DMS79 (cell line): ENCODE data around the gene KIF16B.
"Not testable (repeated sequence)": the region's sequence is repeated elsewhere in the genome, so short reads cannot be mapped to it uniquely, and the experiment has no call there.

ENCODE experiments used
- DNase-seq: peaks from one replicate; lab custom pipeline; 2025; lab: John Stamatoyannopoulos, UW

Gene KIF16B

DNA sequence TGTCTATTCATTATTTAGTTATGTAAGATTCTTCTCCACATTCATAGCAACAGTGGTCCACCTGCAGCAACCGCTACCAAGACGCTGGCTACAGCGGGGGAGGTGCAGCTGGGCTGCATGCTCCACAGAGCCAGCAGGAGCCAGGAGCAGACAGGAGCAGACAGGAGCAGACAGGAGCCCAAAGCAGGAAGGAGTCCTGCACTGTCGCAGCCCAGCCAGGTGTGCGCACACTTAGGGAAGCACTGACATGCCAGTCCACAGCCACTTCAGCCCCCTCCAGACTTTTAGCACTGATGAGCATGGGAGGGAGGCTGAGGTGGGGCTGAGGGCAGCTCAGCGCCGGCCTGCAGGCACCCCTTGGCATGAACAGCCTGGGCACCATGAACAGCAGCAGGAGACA lies 19.6 kb downstream of the KIF16B start:
- no peak for DNase-seq

DNA sequence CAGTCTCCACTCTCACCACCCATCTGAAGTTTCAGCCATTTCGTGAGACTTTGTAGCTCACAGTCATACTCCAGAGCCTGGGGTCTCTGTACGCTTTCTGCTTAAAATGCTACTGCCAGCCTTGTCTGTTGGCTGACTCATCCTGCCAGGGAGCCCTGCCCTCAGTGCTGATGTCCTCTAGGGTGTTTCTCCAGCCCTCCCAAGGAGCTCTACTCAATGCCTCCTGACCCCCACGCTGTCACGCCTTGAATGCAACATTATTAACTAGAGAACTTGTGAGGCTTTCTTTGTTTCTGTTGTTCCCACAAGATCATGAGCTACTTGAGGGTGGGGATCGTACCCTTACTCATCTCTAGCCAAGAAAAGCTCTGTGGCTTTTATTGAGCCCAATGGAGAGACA lies 20.1 kb downstream of the KIF16B start:
- DNase-seq = no peak

DNA sequence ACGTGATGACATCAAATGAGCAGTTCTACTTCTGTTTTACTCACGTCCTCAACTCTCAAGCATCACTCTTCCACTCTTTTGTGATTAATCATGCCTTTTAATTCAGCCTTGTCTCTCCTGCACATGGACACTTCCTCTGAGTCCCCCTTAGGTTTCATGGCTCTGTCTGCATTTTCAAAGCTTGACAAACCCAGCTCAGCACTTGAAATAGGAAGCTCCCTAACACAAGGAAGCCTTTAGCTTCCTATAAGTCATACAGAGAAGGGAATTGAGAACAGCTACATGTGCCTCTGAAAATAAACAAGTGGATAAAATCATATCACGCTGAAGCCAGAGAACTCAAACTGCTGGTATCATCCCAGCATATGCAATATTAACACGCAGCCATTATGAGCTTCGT lies 21.2 kb downstream of the KIF16B start:
- no peak for DNase-seq

DNA sequence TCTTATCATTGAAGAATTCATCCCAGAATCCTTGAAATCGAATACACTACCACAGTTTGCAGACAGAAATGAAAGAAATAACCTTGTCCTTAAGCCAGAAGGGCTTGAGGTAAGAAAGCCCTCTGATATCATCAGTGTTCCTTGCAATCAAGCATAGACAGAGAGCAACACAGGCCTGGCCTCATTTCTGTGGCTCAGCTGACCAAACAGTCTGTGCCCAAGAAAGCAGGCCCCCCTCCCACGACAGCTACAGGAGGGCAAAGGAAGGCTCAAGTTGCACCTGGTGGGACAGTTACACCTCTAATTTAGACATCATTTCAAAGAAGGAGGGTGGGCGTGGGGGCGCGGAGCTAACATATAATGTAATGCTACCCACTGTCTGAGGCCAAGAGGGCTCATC lies 21.6 kb downstream of the KIF16B start:
- no peak for DNase-seq

DNA sequence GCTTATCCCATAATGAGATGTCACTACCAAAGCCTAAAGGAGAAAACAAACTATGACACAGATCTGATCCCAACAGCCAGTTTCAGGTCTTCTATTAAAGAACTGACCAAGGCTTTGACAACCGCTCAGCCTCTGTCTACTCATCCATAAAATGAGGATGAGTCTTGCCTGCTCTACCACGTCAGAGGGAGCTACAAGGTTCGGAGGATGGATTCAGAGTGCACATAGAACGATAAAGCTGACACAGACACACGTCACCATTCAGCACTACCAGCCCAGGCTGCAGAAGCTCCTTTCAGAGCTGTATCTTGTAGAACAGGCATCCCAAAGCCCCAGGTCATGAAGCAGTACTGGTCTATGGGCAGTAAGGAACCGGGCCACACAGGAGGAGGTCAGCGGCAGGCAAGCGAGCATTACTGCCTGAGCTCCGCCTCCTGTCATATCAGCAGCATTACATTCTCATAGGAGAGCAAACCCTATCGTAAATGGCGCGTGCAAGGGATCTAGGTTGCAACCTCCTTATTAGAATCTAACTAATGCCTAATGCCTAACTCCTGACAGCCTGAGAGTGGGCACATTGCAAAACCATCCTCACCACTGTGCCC lies 25.1 kb downstream of the KIF16B start:
- DNase-seq = no peak

DNA sequence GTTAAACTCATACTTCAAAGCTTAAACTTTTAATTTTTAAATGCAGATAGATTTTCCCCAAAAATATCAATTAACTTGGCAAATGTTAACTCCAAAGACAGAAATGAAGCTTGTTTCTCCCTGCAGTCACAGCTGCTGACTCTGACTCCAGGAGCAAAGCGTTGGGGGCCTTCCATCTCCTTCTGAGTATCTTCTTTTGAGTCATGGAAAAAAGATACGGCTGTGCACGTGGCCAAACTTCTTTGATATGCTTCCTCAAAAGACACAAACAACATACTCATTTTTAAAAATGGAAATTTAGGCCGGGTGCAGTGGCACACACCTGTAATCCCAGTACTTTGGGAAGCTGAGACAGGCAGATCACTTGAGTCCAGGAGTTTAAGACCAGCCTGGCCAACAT lies 28.3 kb downstream of the KIF16B start:
- no peak for DNase-seq

DNA sequence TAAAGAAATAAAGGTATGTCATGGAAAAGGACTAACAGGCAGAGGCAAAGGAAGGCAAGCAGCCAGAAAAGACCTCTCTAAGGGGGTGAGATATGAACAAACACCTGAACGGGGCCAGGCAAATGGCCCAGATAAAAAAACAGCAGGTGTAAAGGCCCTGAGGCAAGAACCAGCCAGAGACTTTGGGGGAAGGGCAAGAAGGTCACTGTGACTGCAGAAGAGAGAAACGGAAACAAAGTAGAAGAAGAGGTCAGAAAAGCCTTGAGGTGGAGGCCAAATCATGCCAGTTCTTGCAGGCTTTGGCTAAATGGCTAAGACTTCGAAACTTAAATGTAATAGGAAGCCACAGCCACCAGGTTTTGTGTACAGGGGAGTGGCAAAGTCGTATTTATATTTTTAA lies 30.8 kb downstream of the KIF16B start:
- no peak for DNase-seq

DNA sequence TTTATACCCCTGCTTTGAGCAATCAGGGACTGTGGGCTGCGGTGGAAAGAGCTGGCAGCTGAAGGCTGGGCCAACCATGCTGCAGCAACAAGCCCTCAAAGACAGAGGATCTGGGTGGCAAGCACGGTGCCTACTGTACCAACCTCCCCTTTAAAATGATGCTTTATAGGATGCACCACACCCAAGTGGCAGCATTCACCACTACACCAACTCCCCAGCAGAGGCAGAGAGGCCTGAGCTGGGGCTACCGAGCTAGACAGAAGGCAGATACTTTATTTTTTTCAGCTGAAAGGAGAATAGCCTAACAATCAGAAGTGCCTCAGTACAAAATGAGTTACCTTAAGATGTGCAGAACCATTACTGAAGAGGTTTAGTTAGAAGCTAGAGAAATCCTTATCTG lies 31.4 kb downstream of the KIF16B start:
- DNase-seq = no peak

DNA sequence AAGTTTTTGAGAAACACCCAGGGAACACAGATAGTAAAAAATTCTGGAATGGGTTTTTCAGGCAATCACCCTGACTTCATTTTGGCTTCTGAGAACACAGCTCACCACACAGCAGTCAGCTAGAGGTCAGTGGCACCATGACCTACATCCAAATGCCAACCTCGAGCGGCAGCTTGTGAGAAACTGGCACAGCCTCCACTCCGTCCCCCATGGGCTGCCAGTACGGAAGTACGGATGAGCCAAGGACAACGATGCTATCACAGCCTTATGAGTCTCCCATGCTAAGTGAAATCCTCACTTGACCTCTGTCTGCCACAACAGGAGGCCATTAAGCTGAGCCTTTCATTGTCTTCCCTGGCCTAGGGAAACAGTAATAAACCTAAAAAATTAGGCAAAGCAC lies 32.0 kb downstream of the KIF16B start:
- DNase-seq = no peak

DNA sequence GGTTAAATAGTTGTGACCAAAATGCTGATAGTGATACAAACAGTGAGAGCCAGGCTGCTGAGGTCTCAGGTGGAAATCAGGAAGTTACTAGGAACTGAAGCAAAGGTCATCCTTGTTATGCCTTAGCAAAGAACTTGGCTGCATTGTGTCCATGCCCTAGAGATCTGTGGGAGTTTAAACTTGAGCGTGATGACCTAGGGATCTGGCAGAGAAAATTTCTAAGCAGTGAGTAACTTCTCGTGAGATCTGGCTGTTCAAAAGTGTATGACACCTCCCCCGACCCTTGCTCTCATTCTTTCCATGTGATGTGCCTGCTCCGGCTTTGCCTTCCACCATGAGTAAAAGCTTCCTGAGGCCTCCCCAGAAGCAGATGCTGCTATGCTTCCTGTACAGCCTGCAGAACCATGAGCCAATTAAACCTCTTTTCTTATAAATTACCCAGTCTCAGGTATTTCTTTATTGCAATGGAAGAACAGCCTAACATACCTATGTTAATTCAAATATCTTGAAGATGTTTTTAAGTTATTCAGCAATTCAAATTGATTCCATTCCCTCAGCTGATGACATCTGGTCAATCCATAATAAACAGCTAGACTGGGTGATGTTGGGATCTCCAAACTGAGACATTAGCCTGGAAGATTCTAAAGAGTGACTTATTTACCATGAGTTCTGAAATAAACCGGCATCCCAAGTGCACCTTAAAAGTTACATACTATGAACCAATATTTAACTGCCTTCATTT lies 33.8 kb downstream of the KIF16B start:
- DNase-seq = no peak

DNA sequence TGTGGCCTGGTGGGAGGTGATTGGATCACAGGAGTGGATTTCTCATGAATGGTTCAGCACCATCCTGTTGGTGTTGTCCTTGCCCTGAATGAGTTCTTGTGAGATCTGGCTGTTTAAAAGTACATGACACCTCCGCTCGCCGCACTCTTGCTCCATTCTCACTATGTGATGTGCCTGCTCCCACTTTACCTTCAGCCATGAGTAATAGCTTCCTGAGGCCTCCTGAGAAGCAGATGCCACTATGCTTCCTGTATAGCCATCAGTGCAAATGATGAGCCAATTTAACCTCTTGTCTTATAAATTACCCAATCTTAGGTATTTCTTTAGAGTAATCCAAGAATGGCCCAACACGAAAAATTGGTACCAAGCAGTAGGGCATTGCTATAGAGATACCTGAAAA lies 34.5 kb downstream of the KIF16B start:
- no peak for DNase-seq

DNA sequence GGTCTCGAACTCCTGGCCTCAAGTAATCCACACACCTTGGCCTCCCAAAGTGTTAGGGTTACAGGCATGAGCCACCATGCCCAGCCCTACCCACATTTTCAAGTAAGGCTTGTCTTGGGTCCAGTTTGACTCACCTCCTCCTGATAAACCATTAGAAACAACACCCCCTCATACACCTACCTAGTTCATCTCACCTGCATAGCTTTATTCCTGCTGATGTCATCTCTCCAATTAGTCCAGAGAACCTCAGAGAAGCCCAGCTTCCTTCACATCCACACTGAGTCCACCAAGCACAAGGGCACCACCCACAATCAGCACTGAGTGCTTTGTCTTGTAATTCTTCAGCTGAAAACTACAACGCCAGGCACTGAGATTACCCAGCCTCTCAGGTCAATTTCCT lies 35.3 kb downstream of the KIF16B start:
- DNase-seq = no peak

DNA sequence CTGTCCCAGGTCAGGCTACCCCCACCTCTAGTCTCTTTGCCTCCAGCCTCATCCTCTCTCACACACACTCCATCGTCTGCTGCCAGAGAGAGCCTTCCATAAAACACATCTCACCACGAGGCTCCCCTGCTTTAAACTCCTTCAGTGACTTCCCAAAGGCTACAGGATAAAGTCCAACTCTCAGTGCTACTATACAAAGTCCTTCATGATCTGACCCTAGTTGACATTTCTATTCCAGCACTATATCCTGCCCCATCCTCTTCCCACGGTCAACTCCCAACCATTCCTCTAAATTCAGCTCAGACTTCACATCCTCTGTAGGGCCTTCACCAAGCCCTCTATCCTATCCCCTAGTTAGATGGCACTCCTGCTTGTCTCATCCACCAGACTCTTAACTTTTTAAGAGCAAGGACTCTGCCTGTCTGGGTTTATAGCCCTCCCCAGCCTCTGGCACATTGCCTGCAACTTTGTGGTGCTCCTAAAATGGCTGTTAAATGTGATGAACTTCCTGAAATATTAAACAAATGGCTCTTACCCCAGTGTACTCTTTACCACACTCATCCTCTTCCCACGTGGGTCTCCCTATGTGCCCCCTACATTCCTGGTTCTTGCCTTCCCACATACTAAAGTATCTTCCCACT lies 36.1 kb downstream of the KIF16B start:
- DNase-seq = no peak

DNA sequence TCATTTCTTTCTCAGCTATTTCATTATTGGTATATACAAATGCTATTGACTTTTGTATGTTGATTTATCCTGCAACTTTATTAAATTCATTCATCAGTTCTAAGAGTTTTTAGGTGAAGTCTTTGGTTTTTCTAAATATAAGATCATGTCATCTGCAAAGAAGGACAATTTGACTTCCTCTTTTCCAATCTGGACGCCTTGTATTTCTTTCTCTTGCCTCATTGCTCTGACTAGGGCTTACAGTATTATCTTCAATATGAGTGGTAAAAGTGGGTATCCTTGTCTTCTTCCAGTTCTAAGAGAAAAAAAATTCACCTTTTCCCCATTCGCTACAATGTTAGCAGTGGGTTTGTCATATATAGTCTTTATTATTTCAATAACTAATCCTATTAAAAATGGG lies 38.0 kb downstream of the KIF16B start:
- no peak for DNase-seq

DNA sequence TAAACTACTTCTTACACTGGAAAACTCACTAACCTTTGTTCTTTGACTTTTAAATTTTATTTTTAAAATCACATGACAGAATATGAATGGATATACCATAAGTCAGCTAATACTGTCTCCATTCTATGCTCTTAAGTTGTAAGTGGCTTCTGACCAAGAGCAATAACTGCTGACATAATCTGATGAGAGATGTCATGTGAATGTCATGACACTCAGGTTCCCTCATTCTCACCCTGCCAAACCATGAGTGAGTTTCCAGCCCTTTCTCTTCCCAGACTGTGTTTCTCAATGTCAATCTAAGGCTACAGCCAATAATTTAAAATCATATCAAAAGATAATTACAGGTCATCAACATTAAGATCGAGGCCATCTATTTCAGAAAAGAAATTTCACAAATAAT lies 39.7 kb downstream of the KIF16B start:
- no peak for DNase-seq

DNA sequence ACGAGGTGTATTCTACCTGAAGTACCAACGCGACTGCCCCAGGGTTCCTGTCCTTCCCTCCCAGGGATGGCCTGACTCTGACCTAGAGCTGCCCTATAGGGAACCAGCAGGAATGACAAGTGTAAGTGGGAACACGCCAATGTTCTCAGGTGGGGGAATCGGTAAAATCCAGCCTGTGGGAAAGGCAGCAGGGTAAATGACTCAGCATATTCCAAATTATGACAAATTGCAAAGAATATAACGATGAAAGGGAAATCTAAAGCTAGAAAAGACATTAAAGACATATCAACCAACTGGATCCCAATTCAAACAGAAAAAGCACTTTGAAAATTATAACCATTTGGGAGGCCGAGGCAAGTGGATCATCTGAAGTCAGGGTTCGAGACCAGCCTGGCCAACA lies 41.8 kb downstream of the KIF16B start:
- DNase-seq = no peak

DNA sequence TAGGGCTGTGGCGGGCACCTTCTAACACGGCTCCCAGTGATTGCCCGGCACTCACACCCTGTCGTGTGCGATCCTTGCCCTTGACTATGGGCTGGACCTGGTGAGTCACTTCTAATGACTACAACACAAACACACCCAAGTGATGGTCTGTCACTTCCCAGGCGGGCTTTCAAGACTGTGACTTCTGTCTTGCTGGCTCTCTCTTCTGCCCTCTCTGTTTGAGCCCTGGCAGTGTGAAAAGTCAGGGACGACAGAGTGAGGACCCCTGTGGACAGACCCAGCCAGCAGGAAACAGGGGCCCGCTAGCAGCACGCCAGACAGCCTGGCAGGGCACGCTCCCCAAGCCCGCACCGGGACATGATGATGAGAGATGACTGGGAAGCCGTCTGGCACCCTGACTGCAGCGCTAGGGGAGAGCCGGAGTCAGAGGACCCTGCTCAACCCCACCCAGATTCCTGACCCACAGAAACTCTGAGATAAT lies 43.0 kb downstream of the KIF16B start:
- DNase-seq = no peak

DNA sequence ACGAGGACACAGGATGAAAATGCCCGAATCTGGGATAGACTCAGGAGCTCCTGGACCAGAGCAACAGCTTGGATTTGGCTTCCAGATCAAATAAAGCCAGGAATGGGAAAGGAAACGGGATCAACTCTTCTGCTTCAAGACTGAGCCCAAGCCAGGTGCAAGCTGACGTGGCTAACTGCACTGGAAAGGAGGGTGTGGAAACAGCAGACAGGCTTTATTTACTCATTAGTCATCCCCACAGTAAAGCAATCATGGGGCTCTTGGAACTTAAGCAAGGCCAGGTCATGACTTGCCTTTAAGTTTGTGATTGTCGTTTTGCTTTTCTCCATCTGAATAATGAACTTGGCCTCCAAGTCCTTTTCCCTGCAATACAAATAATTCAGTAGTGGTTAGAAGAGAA lies 45.2 kb downstream of the KIF16B start:
- DNase-seq = peak; percentile 10

DNA sequence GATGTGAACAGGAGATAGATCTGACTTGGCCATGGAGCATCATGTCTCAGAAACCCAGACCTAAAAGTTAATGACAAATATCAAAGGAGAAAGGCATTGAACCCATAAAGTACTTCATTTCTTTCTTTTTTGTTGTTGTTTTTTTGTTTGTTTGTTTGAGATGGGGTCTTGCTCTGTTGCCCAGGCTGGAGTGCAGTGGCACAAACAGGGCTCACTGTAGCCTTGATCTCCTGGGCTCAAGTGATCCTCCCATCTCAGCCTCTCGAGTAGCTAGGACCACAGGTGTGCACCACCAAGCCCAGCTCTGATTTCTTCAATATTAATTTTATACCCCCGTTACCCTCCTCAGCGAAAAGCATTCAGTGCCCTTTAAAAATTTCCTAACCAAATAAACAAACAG lies 45.8 kb downstream of the KIF16B start:
- DNase-seq = no peak

DNA sequence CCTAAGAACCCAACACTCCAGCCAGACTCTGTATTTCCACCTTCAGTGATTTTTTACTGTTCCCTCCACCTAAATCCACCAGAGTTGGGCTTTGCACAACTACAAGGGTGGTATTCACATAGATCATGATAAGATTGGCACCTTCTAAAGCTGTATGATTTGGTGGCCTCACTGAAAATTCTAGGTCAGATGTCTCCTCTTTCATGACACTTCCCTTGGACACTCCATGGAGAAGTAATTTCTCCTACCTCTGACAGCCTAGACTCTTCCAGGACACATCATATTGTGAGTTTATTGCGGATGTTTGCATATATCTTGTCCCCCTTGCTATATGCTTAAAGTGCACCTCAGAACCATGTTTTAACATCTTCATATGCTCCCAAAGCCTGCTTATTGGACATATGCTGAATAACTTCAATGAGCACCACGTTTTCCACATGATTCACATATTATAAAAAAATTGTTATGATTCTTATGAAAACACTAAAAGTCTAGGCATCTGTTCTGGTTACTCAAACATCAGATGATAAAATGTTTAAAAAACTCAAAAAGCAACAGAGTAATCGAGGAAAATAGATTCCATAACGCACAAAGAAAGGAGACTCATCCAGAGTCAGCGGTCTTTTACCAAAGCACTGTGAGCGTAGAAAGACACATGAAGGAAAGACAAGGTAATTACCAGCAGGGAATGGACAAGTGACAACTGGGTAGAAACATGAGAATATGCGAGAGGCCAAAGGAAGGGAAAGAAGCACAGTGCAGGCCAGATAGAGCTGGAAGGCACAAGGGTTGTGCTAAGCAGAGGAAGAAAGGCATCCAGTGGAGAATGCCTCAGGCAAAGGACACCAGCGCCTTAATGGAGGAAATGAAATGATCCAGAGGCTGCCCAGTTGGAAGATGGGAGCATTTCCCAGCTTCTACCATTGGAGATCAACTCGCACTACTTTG lies 46.5 kb downstream of the KIF16B start:
- DNase-seq = no peak

DNA sequence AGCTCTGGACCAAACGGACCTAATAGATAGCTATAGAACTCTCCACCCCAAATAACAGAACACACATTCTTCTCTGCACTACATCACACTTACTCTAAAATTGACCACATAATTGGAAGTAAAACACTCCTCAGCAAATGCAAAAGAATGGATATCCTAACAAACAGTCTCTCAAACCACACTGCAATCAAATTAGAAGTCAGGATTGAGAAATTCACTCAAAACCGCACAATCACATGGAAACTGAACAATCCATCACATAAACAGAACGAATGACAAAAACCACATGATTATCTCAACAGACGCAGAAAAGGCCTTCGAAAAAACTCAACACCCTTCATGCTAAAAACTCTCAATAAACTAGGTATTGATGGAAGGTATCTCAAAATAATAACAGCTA lies 50.6 kb downstream of the KIF16B start:
- not testable (repeated sequence) for DNase-seq

DNA sequence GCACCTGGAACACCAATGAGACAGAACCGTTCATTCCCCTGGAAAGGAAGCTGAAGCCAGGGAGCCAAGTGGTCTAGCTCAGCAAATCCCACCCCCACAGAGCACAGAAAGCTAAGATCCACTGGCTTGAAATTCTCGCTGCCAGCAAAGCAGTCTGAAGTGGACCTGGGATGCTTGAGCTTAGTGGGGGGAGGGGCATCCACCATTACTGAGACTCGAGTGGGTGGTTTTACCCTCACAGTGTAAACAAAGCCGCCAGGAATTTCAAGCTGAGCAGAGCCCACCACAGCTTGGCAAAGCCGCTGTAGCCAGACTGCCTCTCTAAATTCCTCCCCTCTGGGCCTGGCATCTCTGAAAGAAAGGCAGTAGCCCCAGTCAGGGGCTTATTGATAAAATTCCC lies 53.1 kb downstream of the KIF16B start:
- no peak for DNase-seq
